NCI-H187 treated with DMSO at 0.1 percent for 48 hours (cell line): ENCODE results near the gene FBXO31.
"Not testable (repeated sequence)": the region's sequence is repeated elsewhere in the genome, so short reads cannot be mapped to it uniquely, and the experiment has no call there.

Experiments
- DNase-seq: peaks from one replicate; lab custom pipeline; 2025; lab: John Stamatoyannopoulos, UW

Gene FBXO31

DNA sequence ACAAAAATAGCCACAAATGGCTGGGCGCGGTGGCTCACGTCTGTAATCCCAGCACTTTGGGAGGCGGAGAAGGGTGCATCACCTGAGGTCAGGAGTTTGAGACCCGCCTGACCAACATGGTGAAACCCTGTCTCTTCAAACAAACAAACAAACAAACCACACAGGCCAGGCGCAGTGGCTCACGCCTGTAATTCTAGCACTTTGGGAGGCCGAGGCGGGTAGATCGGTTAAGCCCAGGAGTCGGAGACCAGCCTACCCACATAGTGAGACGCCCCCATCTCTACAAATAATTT lies 1.2 kb upstream of the FBXO31 start:
- not testable (repeated sequence) for DNase-seq

DNA sequence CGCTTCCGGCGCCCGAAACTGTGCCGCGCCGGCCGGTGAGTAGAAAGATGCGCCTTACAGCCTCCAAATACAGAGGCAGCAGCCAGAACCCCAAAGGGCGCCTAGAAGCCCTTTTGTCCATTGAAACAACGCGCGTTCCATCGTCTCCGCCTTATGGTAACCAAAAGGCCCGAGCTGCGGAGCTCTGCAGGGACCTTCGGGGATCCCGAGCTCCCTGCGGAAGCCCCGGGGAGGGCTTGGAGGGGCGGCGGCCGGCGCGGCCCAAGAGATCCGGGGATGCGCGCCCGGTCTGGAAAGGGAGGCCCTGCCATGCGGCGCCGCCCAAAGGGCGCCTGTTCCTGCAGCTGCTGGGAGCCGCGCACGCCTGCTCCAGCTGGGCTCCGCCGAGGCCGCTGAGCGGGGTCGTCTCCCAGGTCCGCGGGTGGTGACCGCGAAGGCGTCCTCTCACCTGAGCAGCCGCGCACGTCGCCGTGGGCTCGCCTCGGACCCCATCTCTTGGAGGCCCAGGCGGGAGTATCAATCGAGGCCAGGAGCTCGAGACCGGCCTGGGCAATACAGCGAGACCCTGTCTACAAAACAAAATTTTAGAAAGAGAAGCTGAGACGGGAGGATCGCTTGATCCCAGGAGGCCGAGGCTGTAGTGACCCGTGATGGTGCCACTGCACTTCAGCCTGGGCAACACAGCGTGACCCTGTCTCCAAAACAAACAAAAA lies 742 bp upstream of the FBXO31 start:
- DNase-seq, result no peak

DNA sequence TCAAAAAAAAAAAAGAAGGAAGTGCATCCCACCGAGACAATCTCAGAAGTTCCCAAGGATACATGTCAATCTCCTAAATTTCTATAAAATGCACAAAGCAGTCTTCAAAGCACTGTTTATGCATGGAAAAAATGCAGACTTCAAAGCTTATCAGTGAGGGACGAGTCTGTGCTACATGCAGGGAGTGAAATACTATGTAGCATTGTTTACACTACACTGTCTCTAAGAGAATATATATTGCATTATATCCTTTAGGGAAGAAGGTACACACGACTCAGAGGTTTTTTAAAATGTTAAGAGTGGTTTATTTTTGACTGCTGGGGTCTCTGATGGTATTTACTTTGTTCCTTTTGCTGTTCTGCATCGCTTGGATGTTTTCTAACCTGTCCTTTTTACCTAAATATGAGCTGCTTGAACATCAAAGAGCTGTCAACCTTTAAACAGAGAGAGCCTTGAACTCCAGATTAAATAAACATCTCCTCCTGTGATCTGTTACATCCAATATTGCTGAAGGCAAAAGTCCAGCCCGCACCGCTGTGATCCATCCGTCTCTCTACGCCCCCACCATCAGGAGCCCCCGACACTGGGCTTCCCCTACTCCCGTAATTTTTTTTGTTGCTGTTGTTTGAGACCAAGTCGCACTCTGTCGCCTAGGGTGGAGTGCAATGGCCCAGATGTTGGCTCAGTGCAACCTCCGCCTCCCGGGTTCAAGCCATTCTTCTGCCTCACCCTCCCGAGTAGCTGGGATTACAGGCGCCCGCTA lies 1.4 kb downstream of the FBXO31 start:
- no peak for DNase-seq

DNA sequence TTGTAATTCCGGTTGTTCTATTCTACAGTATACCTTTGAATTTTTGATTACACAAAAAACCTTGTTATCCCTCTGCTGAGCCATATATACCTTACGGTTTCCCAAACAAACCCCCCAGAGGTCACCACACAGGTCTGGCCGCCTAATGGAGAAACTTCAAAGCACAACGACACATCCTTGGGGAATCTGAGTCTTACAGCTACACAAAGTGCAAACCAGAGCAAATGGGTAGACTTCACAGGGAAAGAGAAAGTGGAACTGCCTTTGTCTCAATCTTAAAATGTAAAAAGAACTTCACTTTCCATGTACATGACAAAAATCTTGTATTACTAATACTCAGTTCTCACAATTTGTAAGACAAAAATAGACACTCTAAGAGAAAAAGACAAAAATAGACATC lies 2.7 kb downstream of the FBXO31 start:
- DNase-seq, result no peak

DNA sequence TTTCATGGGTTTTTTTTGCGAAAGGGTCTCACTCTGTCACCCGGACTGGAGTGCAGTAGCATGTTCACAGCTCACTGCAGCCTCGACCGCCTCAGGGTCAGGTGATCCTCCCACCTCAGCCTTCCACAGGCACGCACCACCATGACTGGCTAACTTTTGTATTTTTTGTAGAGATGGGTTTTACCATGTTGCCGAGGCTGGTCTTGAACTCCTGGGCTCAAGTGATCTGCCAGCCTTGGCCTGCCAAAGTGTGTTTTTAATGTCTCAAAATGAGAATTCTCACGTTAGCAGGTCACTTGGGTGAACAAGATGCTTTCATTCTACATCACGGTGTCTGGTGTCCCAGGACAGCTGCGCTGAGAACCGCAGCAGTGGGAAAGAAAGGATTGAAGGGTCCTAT lies 3.2 kb downstream of the FBXO31 start:
- no peak for DNase-seq

DNA sequence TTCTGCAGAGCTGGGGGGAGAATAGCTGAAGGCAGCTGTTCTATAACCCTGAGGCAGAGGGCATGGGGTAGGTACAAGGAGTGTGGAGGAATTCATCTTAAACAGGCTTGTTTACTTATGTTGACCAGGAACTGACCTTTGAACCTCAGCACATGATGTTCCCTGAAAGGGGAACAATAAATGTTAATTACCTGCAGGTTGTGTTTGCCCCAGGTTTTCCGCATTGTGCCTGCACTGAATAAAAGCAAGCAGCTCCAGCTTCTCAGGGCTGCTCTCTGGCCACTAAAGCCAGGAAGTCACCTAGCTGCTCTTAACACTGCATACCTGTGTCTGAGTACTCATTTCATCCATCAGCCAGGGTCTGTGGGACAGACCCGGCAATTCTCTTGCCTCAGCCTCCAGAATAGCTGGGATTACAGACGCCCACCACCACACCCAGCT lies 4.2 kb downstream of the FBXO31 start:
- DNase-seq, result not testable (repeated sequence)

DNA sequence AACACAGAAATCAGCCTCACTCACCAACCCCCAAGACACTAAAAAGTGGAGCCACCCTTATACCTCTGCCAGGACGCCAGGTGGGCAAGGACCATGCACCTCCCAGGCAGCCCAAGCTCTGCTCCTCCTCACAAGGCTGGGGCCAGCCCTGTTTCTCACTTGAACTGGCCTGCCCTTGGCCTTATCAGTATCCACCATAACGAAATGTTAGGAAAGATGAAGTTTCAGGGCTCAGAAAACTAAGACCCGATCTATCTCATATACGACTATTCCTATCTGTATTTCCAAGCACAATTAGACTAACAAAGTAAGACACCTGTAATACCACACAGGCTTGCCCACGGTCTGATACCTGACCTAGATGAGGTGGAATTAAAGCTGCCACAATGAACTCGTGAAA lies 6.9 kb downstream of the FBXO31 start:
- no peak for DNase-seq

DNA sequence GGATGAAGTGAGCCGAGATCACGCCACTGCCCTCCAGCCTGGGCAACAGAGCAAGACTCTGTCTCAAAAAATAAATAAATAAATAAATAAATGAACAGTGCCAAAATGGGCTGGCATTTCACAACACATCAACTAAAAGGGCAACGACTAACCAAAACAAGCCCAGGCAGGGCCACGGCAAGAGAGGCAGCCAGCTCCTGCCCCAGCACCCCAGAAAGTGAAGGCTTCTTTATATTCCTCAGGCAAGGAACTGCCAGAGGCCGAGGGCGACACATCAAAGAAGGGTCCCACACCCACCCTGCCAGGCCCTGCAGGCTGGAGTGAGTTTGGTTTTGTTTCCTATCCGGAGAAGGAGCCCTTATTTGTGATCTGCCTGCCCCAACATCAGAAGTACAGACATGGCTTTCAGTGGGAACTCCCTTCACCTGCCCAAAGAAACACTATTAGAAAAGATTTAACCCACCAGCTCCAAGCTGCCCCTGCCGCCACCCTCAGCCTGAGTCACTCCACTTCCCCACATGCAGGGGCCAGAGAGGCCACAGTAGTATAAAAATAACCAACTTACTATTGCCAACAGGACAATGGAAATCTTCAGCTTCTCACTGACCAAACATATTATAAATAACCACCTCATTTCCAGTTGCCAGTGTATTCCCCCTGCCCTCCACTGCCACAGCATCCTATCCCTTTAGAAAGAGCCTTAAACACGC lies 8.0 kb downstream of the FBXO31 start:
- DNase-seq, result no peak

DNA sequence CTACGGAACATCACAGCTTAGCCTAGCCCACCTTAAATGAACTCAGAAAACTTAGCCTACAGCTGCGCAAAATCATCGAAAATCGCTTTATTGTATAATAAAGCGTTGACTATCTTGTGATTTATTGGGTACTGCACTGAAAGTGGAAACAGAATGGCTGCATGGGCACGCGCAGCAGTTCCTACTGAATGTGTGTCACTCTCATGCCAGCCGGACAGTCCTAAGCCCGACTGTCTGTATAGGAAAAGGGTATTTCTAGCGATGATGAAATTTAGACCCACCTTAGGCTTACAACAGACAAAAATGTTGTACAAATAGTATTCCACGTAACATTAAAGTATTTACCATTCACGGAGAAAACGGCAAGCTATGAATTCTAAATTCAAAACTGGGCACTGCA lies 9.3 kb downstream of the FBXO31 start:
- no peak for DNase-seq

DNA sequence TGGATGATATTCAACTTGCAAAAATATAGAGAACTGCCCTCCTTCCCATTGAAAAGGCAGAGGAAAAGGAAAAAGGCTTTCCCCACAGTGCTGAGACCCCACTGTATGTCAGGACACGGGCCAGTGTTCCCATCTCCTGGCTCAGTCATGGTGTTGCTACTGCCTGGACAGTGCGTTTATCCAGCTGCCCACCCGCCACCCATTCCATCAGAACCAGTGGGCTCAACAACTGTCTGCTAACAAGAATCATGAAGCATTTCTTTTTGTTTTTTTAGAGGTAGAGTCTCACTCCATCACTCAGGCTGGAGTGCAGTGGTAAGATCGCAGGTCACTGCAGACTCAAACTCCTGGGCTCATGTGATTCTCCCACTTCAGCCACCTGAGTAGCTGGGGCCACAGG lies 11.3 kb downstream of the FBXO31 start:
- DNase-seq, result no peak

DNA sequence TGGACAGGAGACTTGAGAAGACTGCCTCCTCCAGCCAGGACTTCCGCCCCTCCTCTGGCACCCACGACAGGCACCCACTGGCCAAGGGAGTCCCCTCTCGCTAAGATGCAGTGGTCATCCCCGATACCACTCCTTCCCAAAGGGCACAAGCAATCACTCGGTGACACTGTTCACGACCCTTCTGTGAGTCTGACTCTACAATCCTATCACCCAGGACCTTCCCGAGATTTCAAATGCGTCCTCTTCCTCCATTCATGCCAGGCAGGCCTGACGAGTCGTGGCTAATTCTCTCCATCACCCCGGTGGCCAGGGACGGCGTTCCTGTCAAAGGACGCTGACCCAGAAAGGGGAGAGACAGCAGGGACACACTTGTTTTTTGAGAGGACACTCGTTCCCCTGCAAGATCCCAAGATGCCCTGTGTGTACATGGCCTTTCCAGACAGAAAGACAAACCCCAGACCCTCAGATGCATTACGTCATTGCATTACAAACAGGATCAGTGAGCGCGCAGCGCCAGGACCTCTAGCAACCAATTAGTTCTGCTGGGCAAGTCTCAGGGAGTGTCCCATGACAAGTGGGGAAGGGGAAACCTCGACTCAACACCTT lies 12.2 kb downstream of the FBXO31 start:
- no peak for DNase-seq

DNA sequence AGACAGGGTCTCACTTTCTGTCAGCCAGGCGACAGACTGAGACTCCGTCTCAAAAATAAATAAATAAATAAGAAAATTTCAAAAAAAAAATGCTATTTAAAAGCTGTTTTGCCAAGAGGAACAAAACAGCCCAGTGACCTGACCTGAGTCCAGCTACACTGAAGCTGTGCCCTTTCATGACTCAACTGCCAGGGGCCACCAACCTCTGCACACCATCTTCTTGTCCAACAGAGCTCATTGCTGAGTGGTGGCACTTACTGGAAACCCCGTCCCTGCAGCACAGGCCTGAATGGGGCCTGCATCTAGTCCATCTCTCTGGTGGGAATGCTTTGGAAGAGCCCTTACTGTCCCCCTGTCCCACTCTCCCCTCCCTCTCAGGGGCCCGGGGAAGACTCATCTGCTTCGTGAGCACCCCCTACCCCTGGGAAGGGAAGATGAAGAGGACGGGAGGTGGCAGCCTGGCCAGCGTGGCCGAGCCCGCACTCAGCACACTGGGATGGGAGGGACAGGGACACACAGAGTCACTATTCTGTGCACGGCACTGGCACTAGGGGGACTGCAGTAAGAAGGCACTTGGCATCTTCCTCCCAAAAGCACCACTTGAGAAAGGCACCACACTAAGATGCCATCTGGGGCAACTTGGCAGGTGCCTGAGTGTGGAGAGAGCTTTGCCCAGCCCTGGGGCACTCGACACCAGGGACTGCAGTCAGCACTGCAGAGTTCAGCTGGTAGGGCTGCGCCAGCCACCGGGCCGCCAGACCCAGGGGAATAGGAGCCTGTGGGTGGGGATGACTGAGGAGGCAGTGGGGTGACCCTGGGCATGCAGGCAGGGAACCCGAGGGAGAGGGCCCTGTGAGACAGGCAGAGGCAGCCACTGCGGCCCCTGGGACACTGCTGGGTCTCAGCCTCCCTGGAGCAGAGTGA lies 13.5 kb downstream of the FBXO31 start:
- no peak for DNase-seq

DNA sequence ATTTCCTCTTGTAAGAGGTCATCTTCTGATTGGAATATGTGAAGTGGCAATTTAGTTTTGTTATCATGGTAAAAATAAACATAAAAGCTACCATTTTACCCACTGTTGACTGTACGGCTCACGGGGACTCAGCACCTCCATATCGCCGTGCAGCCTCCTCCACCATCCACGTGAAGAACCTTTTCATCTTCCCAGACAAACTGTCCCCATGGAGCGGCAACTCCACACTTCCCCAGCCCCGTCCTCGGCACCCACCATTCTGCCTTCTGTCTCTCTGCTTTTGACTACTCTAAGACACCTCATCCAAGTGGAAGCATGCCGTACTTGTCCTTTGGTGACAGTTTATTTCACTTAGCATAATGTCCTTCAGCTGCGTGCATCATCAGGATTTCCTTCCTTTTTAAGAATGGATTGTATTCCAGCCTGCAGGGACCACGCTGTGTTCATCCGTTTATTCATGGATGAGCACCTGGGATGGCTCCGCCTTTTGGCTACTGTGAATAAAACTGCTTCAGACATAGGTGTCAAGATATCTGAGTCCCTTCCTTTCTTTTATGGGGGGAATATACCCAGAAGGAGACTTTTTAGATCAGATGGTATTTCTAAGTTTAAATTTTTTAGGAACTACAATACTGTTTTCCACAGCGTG lies 14.3 kb downstream of the FBXO31 start:
- DNase-seq, result no peak

DNA sequence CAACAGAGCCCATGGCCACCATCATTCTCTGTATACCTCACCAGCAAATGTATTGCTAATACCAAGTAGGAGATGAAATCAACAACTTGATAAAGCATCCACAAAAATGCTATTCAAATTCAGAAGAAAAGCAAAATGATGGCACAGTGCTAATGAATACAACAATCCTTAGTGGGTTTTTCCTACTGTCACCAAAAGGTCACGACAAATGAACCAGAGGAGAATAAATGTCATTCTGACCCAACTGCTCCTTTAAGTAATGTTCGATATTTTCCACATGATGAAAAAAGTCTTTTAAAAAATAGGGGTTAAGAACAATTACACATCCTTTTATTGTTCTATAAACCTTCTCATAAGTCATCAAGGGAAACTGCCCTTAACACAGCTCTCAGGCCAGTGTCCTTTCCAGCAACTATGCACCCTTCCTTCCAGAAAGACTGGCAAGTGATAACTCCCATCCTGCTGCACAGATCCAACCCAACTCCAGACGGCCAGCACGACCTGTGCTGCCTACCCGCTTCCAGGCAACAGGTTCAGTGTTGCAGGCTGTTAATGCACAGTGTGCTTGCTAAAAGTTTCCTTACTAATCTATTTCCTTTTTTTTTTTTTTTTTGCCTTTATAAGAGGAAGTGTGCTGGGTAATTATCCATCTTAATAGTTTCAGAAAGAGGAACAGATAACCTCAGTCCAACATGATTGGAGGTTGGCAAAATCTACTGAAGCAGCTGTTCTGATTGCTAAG lies 15.4 kb downstream of the FBXO31 start:
- DNase-seq, result no peak

DNA sequence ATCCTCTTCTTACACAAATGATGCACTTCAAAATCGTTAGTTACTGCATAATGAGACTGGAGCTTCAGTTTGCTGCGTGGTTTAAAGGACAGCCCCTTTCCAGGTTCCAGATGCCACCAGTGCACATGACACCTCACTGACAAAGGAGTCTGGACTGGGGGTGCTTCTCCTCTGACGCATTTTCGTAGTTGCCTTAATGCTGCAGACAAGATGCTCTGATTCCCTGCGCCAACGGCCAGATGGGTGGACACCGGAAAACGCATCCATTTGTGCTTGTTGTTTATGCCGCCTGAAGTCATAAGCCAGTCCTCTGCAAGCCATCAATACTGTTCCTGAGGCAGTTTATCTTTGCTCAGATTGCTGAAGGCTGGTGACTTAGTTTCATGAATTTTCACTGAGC lies 16.0 kb downstream of the FBXO31 start:
- DNase-seq, result no peak

DNA sequence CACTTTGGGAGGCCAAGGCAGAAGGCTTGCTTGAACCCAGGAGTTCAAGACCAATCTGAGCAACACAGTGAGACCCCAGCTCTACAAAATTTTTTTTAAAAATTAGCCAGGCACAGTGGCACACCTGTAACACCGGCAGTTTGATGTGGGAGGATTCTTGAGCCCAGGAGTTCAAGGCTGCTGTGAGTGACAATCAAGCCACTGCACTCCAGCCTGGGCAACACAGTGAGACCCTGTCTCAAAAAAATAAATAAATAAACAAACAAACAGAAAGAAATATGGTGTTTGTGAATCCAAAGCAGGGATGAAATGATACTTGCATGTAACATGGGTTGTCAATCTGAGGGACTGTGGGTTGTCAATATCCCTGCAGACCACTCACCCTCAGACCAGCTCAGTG lies 16.6 kb downstream of the FBXO31 start:
- DNase-seq, result no peak

DNA sequence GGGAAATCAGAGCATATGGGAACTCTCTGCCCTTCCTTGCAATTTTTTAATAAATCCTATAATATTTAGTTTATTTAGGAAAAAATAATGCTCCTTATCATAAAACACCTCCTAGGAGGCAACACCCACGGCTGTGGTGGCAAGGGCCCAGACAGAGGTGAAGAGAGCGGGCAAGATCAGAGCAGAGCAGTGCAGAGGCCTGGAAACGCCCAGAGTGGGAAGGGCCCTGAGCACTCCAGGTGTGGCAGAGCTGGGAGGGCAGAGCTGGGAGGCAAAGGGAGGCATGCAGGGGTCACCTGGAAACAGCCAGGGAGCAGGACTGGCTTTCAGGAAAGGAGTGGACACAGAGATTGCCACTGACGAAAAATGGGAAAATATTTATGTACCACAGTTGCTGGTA lies 17.3 kb downstream of the FBXO31 start:
- no peak for DNase-seq

DNA sequence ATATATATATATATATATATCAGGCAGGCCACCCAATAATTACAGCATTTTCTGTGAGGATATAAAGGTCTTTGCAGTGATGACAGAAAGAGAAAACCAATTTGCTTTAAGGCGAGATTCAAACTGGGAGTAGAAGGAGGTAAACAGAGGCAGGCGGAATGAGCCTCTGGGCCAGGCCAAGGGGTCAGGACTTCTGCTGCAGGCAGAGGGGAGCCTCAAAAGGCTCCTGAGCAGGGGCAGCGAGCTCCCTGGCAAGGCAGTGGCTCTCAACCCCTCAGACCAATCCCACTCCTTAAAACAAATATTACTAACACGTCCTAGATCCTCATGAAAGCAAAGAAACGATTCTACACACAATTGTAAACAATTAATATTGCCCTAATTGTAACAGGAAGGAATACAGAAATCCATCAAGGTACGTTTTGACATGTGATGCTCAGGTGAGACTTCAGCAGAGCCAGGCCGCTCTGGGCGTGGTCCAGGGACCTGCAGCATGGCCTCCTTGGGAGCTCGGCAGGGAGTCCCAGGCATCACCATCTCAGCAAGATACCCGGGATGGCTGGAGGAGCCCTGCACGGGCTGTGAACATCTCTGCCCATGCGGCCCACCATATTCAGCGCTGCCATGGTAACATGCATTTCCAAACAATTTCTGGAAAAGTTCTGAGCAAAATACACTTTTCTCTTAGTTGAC lies 18.4 kb downstream of the FBXO31 start:
- no peak for DNase-seq

DNA sequence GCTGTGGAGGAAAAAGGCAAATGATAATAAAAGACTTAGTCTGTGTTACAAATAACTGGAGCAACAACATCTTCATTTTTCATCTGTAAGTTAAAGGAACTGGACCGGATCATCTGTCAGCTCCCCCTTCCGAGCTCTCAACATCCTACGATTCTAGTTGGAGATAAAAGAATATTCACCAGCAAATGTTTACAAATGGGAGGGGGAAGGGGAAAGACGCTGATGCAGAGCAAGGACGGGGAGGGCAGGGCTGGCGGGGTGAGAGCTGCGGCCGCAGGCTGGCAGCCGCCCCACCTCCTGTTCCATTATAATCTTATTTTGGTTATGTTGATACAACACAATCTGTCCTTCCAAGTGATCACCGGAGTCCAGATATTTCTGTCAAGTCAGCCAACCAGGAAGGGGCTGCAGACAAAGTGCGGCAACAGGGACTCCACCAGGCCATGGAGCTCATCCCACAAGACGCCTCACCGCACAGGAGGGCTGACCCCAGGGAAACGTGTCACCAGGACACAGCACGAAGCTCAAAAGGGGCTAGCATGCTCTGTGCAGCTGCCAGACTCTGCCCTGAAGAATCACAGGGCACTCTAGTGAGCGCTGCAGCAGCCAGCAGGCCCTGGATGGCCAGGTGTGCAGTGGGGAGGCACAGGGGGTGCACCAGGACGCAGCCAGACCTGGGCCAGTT lies 19.7 kb downstream of the FBXO31 start:
- DNase-seq, result no peak
